GM19438 (cell line): Measurements from ENCODE around the gene ATP5MK.
"Not testable (repeated sequence)": the region's sequence is repeated elsewhere in the genome, so short reads cannot be mapped to it uniquely, and the experiment has no call there.

Source experiments
- ATAC-seq: cut with Tn5 transposase; IDR thresholded peaks from one replicate; pipeline ENCODE4 v1.9.1; 2021; ENCODE audit warnings: low read depth; ENCODE audit not compliant: unreplicated experiment

ATP5MK gene

GRCh38 chr10:103397191-103397825, 1.0 kb upstream of the ATP5MK start:
- no peak for ATAC-seq

DNA sequence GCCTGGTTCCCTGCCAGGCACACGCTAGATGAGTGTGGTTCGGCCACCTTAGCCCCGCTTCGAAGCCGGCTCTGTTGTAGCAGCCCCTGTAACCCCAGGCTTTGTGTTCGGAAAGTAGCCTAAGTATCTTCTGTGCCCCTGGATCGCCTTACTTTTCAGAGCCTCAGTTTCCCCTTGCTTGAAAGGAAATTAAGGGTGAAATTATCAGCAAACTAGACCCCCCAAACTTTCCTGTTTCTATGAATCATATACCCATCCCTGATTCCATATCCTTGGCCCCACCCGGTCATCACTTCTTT, 463 bp upstream of the ATP5MK start:
- ATAC-seq, result no peak

DNA sequence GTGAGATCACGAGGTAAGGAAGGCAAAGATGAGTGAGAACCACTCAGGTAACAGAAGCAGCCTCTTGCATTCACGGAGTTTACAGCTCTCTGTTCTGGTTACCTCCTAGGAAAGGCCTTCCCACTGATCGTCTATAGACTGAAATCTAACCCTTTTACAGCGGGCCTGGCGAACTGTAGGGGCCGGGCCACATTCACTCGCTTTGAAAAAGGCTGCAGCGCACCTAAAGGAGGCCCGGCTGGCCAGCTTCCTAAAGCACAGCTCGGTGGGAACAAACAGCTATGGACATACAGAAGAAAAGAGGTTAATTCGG, 565 bp downstream of the ATP5MK start:
- ATAC-seq, result no peak

- no peak for ATAC-seq
Observed at GRCh38 chr10:103394180-103394579, 2.1 kb downstream of the ATP5MK start.

DNA sequence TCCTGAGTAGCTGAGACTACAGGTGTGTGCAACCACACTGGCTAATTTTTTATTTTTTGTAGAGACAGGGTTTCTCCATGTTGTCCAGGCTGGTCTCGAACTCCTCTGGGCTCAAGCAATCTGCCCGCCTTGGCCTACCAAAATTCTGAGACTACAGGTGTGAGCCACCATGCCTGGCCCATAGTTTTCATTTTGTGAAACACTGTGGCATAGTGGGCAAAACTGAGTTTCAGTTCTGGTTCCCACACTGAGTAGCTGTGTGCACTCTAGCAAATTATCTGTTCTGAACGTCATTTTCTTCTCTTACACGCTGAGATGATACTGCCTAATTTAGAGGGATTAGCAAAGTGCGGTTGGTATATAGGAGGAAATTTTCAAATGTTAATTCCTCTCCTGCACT, 13.5 kb downstream of the ATP5MK start:
- no peak for ATAC-seq

DNA sequence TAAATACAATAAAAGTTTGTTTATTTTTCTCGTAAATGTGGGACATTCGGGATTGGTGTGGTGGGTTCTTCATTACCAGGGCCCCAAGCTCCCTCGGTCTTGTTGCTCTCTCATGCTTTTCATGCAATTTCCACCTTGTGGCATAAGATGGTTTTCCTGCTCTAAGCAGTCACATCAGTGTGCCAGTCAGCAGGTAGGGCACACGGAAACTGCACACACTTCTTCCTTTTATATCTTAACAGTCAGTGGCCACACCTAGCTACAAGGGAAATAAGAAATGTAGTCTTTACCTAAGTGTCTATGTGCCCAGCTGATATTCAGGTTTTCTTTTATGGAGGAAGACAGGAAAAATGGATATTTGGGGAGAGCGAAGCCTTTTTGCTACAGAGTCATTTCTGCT, 22.0 kb downstream of the ATP5MK start:
- ATAC-seq, result no peak

- ATAC-seq, result no peak
Observed at GRCh38 chr10:103373544-103373943, 22.7 kb downstream of the ATP5MK start.

GRCh38 chr10:103367782-103368518, 28.3 kb downstream of the ATP5MK start, which contains the start of gene TAF5:
TSS of gene TAF5 (plus strand) at chr10:103367976. CDS start at chr10:103367990, 14 bp downstream.
- ATAC-seq, result peak; percentile 51

DNA sequence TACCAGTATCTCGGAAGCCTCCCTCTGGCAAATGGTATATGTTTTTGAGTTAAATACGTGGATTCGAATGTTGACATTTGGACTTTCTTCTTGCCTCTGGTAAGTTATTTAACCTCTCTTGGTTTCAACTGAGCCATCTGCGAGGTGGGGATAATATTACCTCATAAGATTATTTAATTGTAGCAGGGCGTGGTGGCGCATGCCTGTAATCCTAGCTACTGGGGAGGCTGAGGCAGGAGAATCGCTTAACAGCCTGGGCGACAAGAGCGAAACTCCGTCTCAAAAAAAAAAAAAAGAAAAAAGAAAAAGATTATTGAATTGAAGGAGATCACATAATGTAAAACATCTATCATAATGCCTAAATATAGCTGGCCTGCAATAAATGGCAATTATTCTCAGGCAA, 28.9 kb downstream of the ATP5MK start:
- no peak for ATAC-seq

- not testable (repeated sequence) for ATAC-seq
Observed at GRCh38 chr10:103360791-103361190, 35.5 kb downstream of the ATP5MK start.

- not testable (repeated sequence) for ATAC-seq
Observed at GRCh38 chr10:103359493-103359892, 36.8 kb downstream of the ATP5MK start.

- ATAC-seq, result no peak
Observed at GRCh38 chr10:103355906-103356599, 40.2 kb downstream of the ATP5MK start.

- not testable (repeated sequence) for ATAC-seq
Observed at GRCh38 chr10:103354567-103354966, 41.7 kb downstream of the ATP5MK start.

GRCh38 chr10:103353281-103353680, 43.0 kb downstream of the ATP5MK start:
- ATAC-seq, result no peak

DNA sequence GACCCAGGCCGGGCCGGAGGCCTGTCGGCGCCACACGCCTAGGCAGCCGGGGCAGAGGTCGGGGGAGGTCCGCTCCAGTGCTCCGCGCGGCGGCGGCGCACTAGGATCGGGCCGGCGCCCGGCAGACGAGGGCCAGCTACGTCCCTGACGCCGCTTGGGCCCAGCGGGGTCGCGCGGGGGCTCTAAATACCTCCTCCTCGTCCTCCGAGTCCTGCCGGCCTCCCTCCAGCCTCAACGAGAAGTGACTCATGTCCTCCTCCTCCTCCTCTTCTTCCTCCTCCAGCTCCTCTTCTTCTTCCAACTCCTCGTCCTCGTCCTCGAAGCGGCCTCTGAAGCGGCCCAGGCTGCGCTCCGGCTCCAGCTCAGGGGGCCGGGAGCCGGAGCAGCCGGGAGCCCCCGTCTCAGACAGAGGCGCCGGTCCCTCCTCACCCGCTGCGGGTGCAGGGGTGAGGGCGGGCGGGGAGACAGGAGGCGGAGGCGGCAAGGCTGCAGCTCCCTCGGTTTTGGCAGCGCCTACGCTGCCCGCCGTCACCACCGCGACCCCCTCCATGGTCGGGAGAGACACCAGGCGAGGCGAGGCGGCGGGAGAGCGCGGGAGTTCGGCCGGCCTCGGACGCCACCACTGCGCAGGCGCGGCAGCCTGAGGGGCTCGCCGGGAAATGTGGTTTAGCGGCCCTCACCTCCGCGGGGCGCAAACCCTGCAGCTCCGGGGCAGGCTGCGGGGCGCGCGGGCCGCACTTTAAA, 45.6 kb downstream of the ATP5MK start, which contains the start of gene PCGF6:
Gene PCGF6, minus strand, starts transcription at position 624 of the 744 bp plus-strand sequence. Its CDS starts 74 bp downstream, at position 550.
- ATAC-seq, result peak; percentile 81

GRCh38 chr10:103350175-103350516, 46.1 kb downstream of the ATP5MK start:
- ATAC-seq, result no peak
